GM12892 (cell line): ENCODE data around the gene USP36.
A peak's percentile ranks its signal among the peaks of the same experiment; 100 is the strongest.

Experiments used
- POLR2A ChIP-seq: IDR thresholded peaks from 2 replicates; pipeline ENCODE4 v1.6.1; 2011; ENCODE audit warnings: low read depth, low read length, control low read depth
- POLR2AphosphoS5 ChIP-seq: IDR thresholded peaks from 2 replicates; pipeline ENCODE4 v1.6.1; 2011; ENCODE audit warnings: low read depth, low read length, control low read depth

- peak; percentile 83 for TF ChIP-seq POLR2A
- TF ChIP-seq POLR2AphosphoS5 = peak; percentile 72
These were observed at the start of gene USP36 for GRCh38 chr17:78840780-78841611.
